Hepatocyte (in vitro differentiated cells): ENCODE data around the gene SLC2A11. TPM values are rescaled to one million over a fixed set of nuclear protein-coding genes. Genes with fewer than 3 reads are reported as not detected.

Experiments
- DNase-seq: peaks from one replicate; pipeline ENCODE4 v3.0.0-alpha.2; 2016; ENCODE audit warnings: low spot score
- H2AFZ ChIP-seq: fragments of 200-600 bp; sonication (generic); 2 replicates; pipeline ENCODE4 v1.6.0; 2016; ENCODE audit warnings: antibody characterized with exemption, mild to moderate bottlenecking
- H3K27ac ChIP-seq: fragments of 200-600 bp; sonication (generic); 2 replicates; pipeline ENCODE4 v1.5.1; 2016; ENCODE audit warnings: mild to moderate bottlenecking
- H3K27me3 ChIP-seq: fragments of 200-600 bp; sonication (generic); 2 replicates; pipeline ENCODE4 v1.6.1; 2016
- H3K36me3 ChIP-seq: fragments of 200-600 bp; sonication (generic); replicated peaks from 2 replicates; pipeline ENCODE4 v1.5.1; 2016; ENCODE audit warnings: low read depth; ENCODE audit not compliant: insufficient read depth
- H3K4me1 ChIP-seq: fragments of 200-600 bp; sonication (generic); 2 replicates; pipeline ENCODE4 v1.5.1; 2016; ENCODE audit warnings: mild to moderate bottlenecking, moderate library complexity; ENCODE audit not compliant: insufficient read depth
- H3K4me2 ChIP-seq: fragments of 200-600 bp; sonication (generic); 2 replicates; pipeline ENCODE4 v1.6.0; 2016
- H3K4me3 ChIP-seq: fragments of 200-600 bp; sonication (generic); 2 replicates; pipeline ENCODE4 v1.5.1; 2016; ENCODE audit warnings: mild to moderate bottlenecking
- H3K79me2 ChIP-seq: fragments of 200-600 bp; sonication (generic); 2 replicates; pipeline ENCODE4 v1.6.0; 2017; ENCODE audit warnings: mild to moderate bottlenecking
- H3K9me2 ChIP-seq: fragments of 200-600 bp; sonication (generic); replicated peaks from 2 replicates; pipeline ENCODE4 v1.6.0; 2017; ENCODE audit warnings: mild to moderate bottlenecking; ENCODE audit not compliant: insufficient read depth
- H3K9me3 ChIP-seq: fragments of 200-600 bp; sonication (generic); 2 replicates; pipeline ENCODE4 v1.5.1; 2016; ENCODE audit warnings: low read depth, mild to moderate bottlenecking
- H4K20me1 ChIP-seq: fragments of 200-600 bp; sonication (generic); 2 replicates; pipeline ENCODE4 v1.6.0; 2016; ENCODE audit warnings: mild to moderate bottlenecking; ENCODE audit not compliant: insufficient read depth, poor library complexity, severe bottlenecking
- EZH2 ChIP-seq: fragments of 200-600 bp; sonication (generic); IDR thresholded peaks from 2 replicates; pipeline ENCODE4 v1.6.1; 2016; ENCODE audit warnings: antibody characterized with exemption, mild to moderate bottlenecking, borderline replicate concordance
- EZH2phosphoT487 ChIP-seq: fragments of 200-600 bp; sonication (generic); IDR thresholded peaks from one replicate; pipeline ENCODE4 v1.6.1; 2018; ENCODE audit warnings: antibody characterized with exemption, mild to moderate bottlenecking, low read depth, moderate library complexity; ENCODE audit not compliant: unreplicated experiment, severe bottlenecking
- WGBS: methylation state at CpG from one replicate; pipeline ENCODE4 v1.1.6; 2016; ENCODE audit warnings: low lambda C conversion rate; ENCODE audit errors: missing lambda C conversion rate; 5-methylcytosine and 5-hydroxymethylcytosine counted together
- polyA plus RNA-seq: library from polyadenylated mRNA; unstranded; fragments of >200 nt; fragmentation: Nextera tagmentation; extraction: Ambion mirVana; gene quantifications from 2 replicates; pipeline ENCODE4 v1.2.1, GENCODE V29; 2016
- total RNA-seq: library from RNA; depleted of rRNA; stranded (reverse); fragments of >200 nt; gene quantifications from 2 replicates; pipeline ENCODE4 v1.2.3, GENCODE V29; 2014
- TF ChIP-seq, protein P1 (sequence below): fragments of 200-600 bp; sonication (generic); IDR thresholded peaks from 2 replicates; pipeline ENCODE4 v1.5.1; 2016; ENCODE audit warnings: antibody characterized with exemption, mild to moderate bottlenecking; ENCODE audit not compliant: poor library complexity

SLC2A11 gene
- total and polyA plus RNA-seq, 2 experiments from 2014 or later: 15.0 TPM

- TF ChIP-seq, protein P1, sequence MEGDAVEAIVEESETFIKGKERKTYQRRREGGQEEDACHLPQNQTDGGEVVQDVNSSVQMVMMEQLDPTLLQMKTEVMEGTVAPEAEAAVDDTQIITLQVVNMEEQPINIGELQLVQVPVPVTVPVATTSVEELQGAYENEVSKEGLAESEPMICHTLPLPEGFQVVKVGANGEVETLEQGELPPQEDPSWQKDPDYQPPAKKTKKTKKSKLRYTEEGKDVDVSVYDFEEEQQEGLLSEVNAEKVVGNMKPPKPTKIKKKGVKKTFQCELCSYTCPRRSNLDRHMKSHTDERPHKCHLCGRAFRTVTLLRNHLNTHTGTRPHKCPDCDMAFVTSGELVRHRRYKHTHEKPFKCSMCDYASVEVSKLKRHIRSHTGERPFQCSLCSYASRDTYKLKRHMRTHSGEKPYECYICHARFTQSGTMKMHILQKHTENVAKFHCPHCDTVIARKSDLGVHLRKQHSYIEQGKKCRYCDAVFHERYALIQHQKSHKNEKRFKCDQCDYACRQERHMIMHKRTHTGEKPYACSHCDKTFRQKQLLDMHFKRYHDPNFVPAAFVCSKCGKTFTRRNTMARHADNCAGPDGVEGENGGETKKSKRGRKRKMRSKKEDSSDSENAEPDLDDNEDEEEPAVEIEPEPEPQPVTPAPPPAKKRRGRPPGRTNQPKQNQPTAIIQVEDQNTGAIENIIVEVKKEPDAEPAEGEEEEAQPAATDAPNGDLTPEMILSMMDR: no peak
- TF ChIP-seq EZH2phosphoT487 (no peak), EZH2 (no peak)
- H3K4me3 ChIP-seq: no peak overlapping the region
- peaks cover 34% of the 10 kb centered on the region for H3K4me1 ChIP-seq
- H4K20me1 ChIP-seq: no peaks in the 10 kb centered on the region
- DNase-seq: no peak
- WGBS: 79% methylated on average over 9 of the region's 9 CpGs
- H3K9me3 ChIP-seq: no peaks in the 10 kb centered on the region
- H3K27me3 ChIP-seq: no peaks in the 10 kb centered on the region
- H3K4me2 ChIP-seq: no peak overlapping the region
- H2AFZ ChIP-seq: no peak overlapping the region
- H3K27ac ChIP-seq: peak overlapping the region; percentile 76
- no peaks in the 10 kb centered on the region for H3K36me3 ChIP-seq
- H3K79me2 ChIP-seq: no peaks in the 10 kb centered on the region
- no peaks in the 10 kb centered on the region for H3K9me2 ChIP-seq
Observed at GRCh38 chr22:23845265-23846080, 12.2 kb upstream of the SLC2A11 start.

DNA sequence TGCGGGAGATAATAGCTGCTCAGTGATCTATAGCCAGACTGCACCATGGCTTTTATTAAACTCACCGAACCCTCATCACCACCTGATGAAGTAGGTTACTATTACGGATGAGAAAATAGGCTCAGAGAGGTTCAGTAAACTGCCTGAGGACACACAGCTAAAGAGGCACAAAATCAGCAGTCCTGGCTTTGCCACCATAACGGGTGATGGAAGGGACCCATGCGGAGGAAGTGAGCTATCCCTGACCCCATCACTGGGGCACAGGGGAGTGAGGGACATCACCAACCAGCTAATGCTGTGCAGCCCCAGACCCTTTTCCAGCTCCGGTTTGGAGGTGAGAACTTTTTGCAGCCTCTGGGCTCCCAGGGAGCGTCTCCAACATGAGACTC, 11.6 kb upstream of the SLC2A11 start:
- Histone ChIP-seq H3K4me3 (no peak overlapping the region), H4K20me1 (no peaks in the 10 kb centered on the region), H3K9me3 (no peaks in the 10 kb centered on the region), H3K9me2 (no peaks in the 10 kb centered on the region), H3K27me3 (no peaks in the 10 kb centered on the region), H3K27ac (peak overlapping the region; percentile 76), H2AFZ (no peak overlapping the region), H3K79me2 (no peaks in the 10 kb centered on the region), H3K4me1 (peaks cover 34% of the 10 kb centered on the region), H3K36me3 (no peaks in the 10 kb centered on the region), H3K4me2 (no peak overlapping the region)
- WGBS: 79% methylated on average over 7 of the region's 7 CpGs
- DNase-seq: no peak
- TF ChIP-seq, protein P1: no peak
- TF ChIP-seq EZH2 (no peak), EZH2phosphoT487 (no peak)

- peak overlapping the region; percentile 76 for H3K27ac ChIP-seq
- WGBS: 89% methylated on average over 18 of the region's 18 CpGs
- no peak for DNase-seq
Observed at GRCh38 chr22:23847310-23847920, 10.3 kb upstream of the SLC2A11 start.

More at GRCh38 chr22:23847310-23847920, 10.3 kb upstream of the SLC2A11 start:
- H3K27me3 ChIP-seq: no peaks in the 10 kb centered on the region
- no peak overlapping the region for H2AFZ ChIP-seq
- H3K4me2 ChIP-seq: no peak overlapping the region
- H3K4me1 ChIP-seq: peaks cover 23% of the 10 kb centered on the region
- no peaks in the 10 kb centered on the region for H3K36me3 ChIP-seq
- no peaks in the 10 kb centered on the region for H3K79me2 ChIP-seq
- no peak overlapping the region for H3K4me3 ChIP-seq
- no peaks in the 10 kb centered on the region for H3K9me3 ChIP-seq
- TF ChIP-seq EZH2: no peak
- TF ChIP-seq, protein P1: no peak
- no peaks in the 10 kb centered on the region for H4K20me1 ChIP-seq
- H3K9me2 ChIP-seq: no peaks in the 10 kb centered on the region
